Smooth muscle cell of the umbilical artery (primary cell): Measurements from ENCODE around the gene ZNF320. TPM values are rescaled to one million over a fixed set of nuclear protein-coding genes. Genes with fewer than 3 reads are reported as not detected.

ENCODE experiments used
- total RNA-seq: library from RNA; depleted of rRNA; stranded (reverse); fragments of >200 nt; gene quantifications from 2 replicates; pipeline ENCODE4 v1.2.3, GENCODE V29; 2014

The ZNF320 gene
- 16.0 and 24.2 TPM in 2 replicates for total RNA-seq

GRCh38 chr19:52897138-52897935, at the start of gene ZNF320:
ZNF320 (minus strand) TSS chr19:52897635; CDS start chr19:52890255, 7,380 bp downstream.

GRCh38 chr19:52922841-52923777, 25.7 kb upstream of the ZNF320 start, which contains the start of gene ZNF888:
ZNF888 (minus strand) TSS chr19:52923428; CDS start chr19:52917873, 5,555 bp downstream.

GRCh38 chr19:52857378-52858191, 39.9 kb downstream of the ZNF320 start, which contains the start of gene ZNF468:
ZNF468 (minus strand) TSS chr19:52857619; CDS start chr19:52854272, 3,347 bp downstream.

Other genes starting within 250 kb of the ZNF320 start
- 14.6 and 19.5 TPM in 2 replicates for gene ZNF611, start 162.6 kb downstream of the ZNF320 start, total RNA-seq
- 3.0 and 3.7 TPM in 2 replicates for gene ZNF600, start 110.8 kb downstream of the ZNF320 start, total RNA-seq
- gene ZNF28, start 76.0 kb downstream of the ZNF320 start, total RNA-seq: 16.9 and 24.8 TPM in 2 replicates
- gene ZNF468, start 40.0 kb downstream of the ZNF320 start, total RNA-seq: 25.6 and 27.6 TPM in 2 replicates
- gene ZNF888, start 25.8 kb upstream of the ZNF320 start, total RNA-seq: 4.2 and 6.6 TPM in 2 replicates
- gene ZNF816, start 65.2 kb upstream of the ZNF320 start, total RNA-seq: 12.6 and 18.1 TPM in 2 replicates
- gene ERVV-1, start 116.3 kb upstream of the ZNF320 start, total RNA-seq: 0.14 TPM in 1 of 2 replicates, not detected in the other
- 0.05 TPM in 1 of 2 replicates, not detected in the other for gene ERVV-2, start 147.1 kb upstream of the ZNF320 start, total RNA-seq
- gene ZNF160, start 205.8 kb upstream of the ZNF320 start, total RNA-seq: 34.1 and 45.0 TPM in 2 replicates
- 8.3 and 9.9 TPM in 2 replicates for gene ZNF415, start 235.3 kb upstream of the ZNF320 start, total RNA-seq